ENCODE measurements around the gene PHTF2. TPM values are rescaled to one million over a fixed set of nuclear protein-coding genes. Genes with fewer than 3 reads are reported as not detected.

The PHTF2 gene
- total and polyA plus RNA-seq, 2 of the 4 experiments (the other 2 are of a cell fraction), result 28.3 to 69.9 TPM

GRCh38 chr7:77808517-77808916, 9.9 kb downstream of the PHTF2 start:
- no peak for TF ChIP-seq CHD1 (IDR thresholded peaks at IDR 0.05; ENCODE audit: low read depth, low read length)
- no peak for TF ChIP-seq NFE2L2 (IDR thresholded peaks at IDR 0.05; ENCODE audit: low read depth, low read length)
- no peak for TF ChIP-seq MXI1 (IDR thresholded peaks at IDR 0.05; ENCODE audit: borderline replicate concordance, low read depth, low read length)
- TF ChIP-seq RFX5 (IDR thresholded peaks at IDR 0.05; ENCODE audit: low read depth, low read length), result no peak
- H3K27ac ChIP-seq (ENCODE audit: insufficient read depth, low read length), result no peak overlapping the region
- H2BK20ac ChIP-seq (ENCODE audit: low read depth, low read length), result no peak overlapping the region
- H2AK5ac ChIP-seq (ENCODE audit: low read depth, low read length), result no peak overlapping the region
- H3K9ac ChIP-seq (ENCODE audit: low read depth, low read length), result no peak overlapping the region
- no peak overlapping the region for H3K14ac ChIP-seq (replicated peaks; ENCODE audit: low read depth, low read length)
- ATAC-seq (ENCODE audit: low read depth), result no peak
- H3K9me1 ChIP-seq (ENCODE audit: insufficient read depth, low read length), result no peaks in the 10 kb centered on the region; the same call in 1 of the 2 replicates
- H3K27me3 ChIP-seq (ENCODE audit: control insufficient read depth, insufficient read depth, low read length), result no peaks in the 10 kb centered on the region
- H2BK15ac ChIP-seq (ENCODE audit: low read depth, low read length), result no peak overlapping the region
- no peak overlapping the region for H2AFZ ChIP-seq (replicated peaks; ENCODE audit: low read length, poor library complexity)
- peaks cover 3% of the 10 kb centered on the region for H3K4me1 ChIP-seq (ENCODE audit: control insufficient read depth, insufficient read depth, low read length)
- ChIA-PET POLR2A (ENCODE audit: unreplicated experiment) (no interaction called here), CTCF (no interaction called here)
- peaks cover 3% of the 10 kb centered on the region; the same call in 1 of the 2 replicates for H3K9me3 ChIP-seq (ENCODE audit: control insufficient read depth, insufficient read depth, low read length)
- in situ Hi-C loops (cut with MboI; ENCODE audit: low sequenced_read_pairs) (no loop called here), dilution Hi-C loops (cut with HindIII; ENCODE audit: low sequenced_read_pairs, unreplicated experiment) (no loop called here), intact Hi-C loops (cut with micrococcal nuclease) (no loop called here)
- H4K5ac ChIP-seq (ENCODE audit: low read depth, low read length), result no peak overlapping the region
- no peak overlapping the region for H3K4me2 ChIP-seq (ENCODE audit: low read depth, low read length)
- DNase-seq, result no peak
- no peak overlapping the region for H2AK9ac ChIP-seq (replicated peaks; ENCODE audit: low read depth, low read length, poor library complexity)
- H3K4ac ChIP-seq (ENCODE audit: low read depth, low read length), result no peak overlapping the region
- H3K56ac ChIP-seq (ENCODE audit: extremely low read depth, insufficient read depth, low read length), result no peak overlapping the region
- no peak overlapping the region for H3K18ac ChIP-seq (ENCODE audit: low read depth, low read length)
- no peak overlapping the region for H2BK120ac ChIP-seq (ENCODE audit: low read depth, low read length)
- no TSS peak for BruUV-seq (replicated peaks)
- no peaks in the 10 kb centered on the region for H3K36me3 ChIP-seq (ENCODE audit: control insufficient read depth, insufficient read depth, low read length)
- no peaks in the 10 kb centered on the region for H4K20me1 ChIP-seq (ENCODE audit: insufficient read depth, low read length)
- H2BK5ac ChIP-seq (ENCODE audit: low read depth, low read length, poor library complexity, severe bottlenecking), result no peak overlapping the region
- no peak overlapping the region for H4K91ac ChIP-seq (ENCODE audit: insufficient read depth, low read depth, low read length)
- peaks cover 9 to 27% of the 10 kb centered on the region in 2 experiments for H3K79me1 ChIP-seq (ENCODE audit: low read depth in 1 of 2, low read length in 2 of 2)
- no CpG with 5 or more reads among the region's 1 CpG for WGBS, 2 experiments (ENCODE audit: extremely low coverage in 2 of 2, insufficient read length in 1 of 2)
- H4K8ac ChIP-seq (ENCODE audit: low read depth in 2 of 2, low read length in 2 of 2), result no peak overlapping the region
- H3K23ac ChIP-seq (ENCODE audit: low read depth, low read length), result no peak overlapping the region
- no peak overlapping the region for H3K4me3 ChIP-seq (ENCODE audit: insufficient read depth, low read depth, low read length)

Measured in IMR-90 (cell line).